Bone marrow (tissue), 2 donors: ENCODE measurements around the gene BBS10.
"Not testable (repeated sequence)": the region's sequence is repeated elsewhere in the genome, so short reads cannot be mapped to it uniquely, and the experiment has no call there.

Experiments
- DNase-seq, 2 donors: peaks; one replicate each; lab custom pipeline; 2025; lab: John Stamatoyannopoulos, UW

The BBS10 gene

GRCh38 chr12:76329606-76330005 lies 18.6 kb downstream of the BBS10 start:
- no peak for DNase-seq

GRCh38 chr12:76329159-76329558 lies 19.1 kb downstream of the BBS10 start:
- no peak for DNase-seq

- not testable (repeated sequence) for DNase-seq
Observed at GRCh38 chr12:76319595-76320319, 28.5 kb downstream of the BBS10 start.

GRCh38 chr12:76318773-76319594 lies 29.2 kb downstream of the BBS10 start:
- no peak for DNase-seq

- DNase-seq, result no peak
Observed at GRCh38 chr12:76317976-76318375, 30.2 kb downstream of the BBS10 start.

GRCh38 chr12:76316468-76316867 lies 31.7 kb downstream of the BBS10 start:
- DNase-seq, result no peak

GRCh38 chr12:76313299-76313698 lies 34.9 kb downstream of the BBS10 start:
- DNase-seq, result no peak

GRCh38 chr12:76312315-76312714 lies 35.9 kb downstream of the BBS10 start:
- no peak for DNase-seq

- DNase-seq, result no peak
Observed at GRCh38 chr12:76311796-76312195, 36.4 kb downstream of the BBS10 start.

- no peak for DNase-seq
Observed at GRCh38 chr12:76310110-76310509, 38.1 kb downstream of the BBS10 start.

- DNase-seq, result no peak
Observed at GRCh38 chr12:76308866-76309265, 39.3 kb downstream of the BBS10 start.

- DNase-seq, result no peak
Observed at GRCh38 chr12:76307083-76307482, 41.1 kb downstream of the BBS10 start.

- DNase-seq, result no peak
Observed at GRCh38 chr12:76303989-76304460, 44.2 kb downstream of the BBS10 start.

- DNase-seq, result no peak
Observed at GRCh38 chr12:76303365-76303764, 44.9 kb downstream of the BBS10 start.

GRCh38 chr12:76300297-76300665 lies 47.9 kb downstream of the BBS10 start:
- no peak for DNase-seq

- DNase-seq, result no peak
Observed at GRCh38 chr12:76299536-76300296, 48.5 kb downstream of the BBS10 start.
